Activated CD8-positive, alpha-beta memory T cell treated with anti-CD3 and anti-CD28 coated beads for 36 hours (primary cell): ENCODE data around the gene SLC35E1. TPM values are rescaled to one million over a fixed set of nuclear protein-coding genes. Genes with fewer than 3 reads are reported as not detected.
"Not testable (repeated sequence)": the region's sequence is repeated elsewhere in the genome, so short reads cannot be mapped to it uniquely, and the experiment has no call there.

ENCODE experiments used
- CTCF ChIA-PET: fragments of 350-600 bp; sonication (Branson Sonifier 250); formaldehyde crosslinking; loops from one replicate; lab custom pipeline; 2021; ENCODE audit warnings: antibody characterized with exemption; lab: Charles Lee
- POLR2A ChIA-PET: fragments of 350-600 bp; sonication (Branson Sonifier 250); formaldehyde crosslinking; loops from one replicate; lab custom pipeline; 2021; ENCODE audit warnings: antibody characterized with exemption; lab: Charles Lee
- total RNA-seq, 2 experiments: library from RNA; stranded (reverse); gene quantifications; one replicate each; pipeline ENCODE4 v1.2.3, GENCODE V29; 2021

SLC35E1 gene
- total RNA-seq, 2 experiments from 2014 or later: 54.3 to 56.1 TPM

- CTCF ChIA-PET: no interaction called here
- POLR2A ChIA-PET: no interaction called here
Observed at GRCh38 chr19:16520074-16520973, 51.9 kb downstream of the SLC35E1 start.

- ChIA-PET POLR2A (no interaction called here), CTCF (no interaction called here)
Observed at GRCh38 chr19:16519230-16519687, 53.0 kb downstream of the SLC35E1 start.

DNA sequence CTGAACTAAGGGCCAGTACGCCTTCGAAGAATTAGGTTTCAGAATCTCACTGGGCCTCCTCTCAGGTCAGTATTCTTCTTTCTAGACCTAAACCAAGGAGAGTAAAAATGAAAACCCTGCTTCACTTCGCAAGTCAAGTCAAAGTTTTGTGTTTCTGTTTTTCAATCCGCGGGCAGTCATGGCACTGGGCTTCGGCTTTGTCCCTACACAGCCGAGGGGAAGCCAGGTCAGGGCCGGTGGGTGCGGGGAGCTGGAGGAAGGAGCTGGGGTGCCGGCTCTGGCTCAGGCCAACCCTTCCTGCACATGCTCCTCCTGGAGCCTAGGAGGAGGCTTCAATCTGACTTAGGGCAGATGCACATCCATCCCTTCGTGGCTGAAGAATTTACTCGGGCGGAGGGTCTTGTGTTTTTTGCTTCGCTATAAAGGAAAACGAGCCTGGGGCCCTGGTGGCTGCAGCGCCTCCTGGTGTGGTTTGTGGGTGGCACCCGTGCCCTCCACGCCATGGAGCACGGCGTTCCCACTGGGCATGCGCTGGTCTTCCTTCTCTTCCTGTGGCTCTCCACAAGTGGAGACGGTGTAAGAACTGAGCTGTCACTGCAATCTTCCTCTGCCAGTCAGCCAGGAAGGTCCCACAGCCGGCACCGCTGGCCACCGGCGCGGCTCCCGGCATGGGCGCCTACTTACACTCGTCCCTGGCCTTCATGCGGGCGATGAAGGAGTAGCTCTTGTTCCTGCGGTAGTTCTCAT, 53.6 kb downstream of the SLC35E1 start:
- POLR2A ChIA-PET: no interaction called here
- CTCF ChIA-PET: no interaction called here

DNA sequence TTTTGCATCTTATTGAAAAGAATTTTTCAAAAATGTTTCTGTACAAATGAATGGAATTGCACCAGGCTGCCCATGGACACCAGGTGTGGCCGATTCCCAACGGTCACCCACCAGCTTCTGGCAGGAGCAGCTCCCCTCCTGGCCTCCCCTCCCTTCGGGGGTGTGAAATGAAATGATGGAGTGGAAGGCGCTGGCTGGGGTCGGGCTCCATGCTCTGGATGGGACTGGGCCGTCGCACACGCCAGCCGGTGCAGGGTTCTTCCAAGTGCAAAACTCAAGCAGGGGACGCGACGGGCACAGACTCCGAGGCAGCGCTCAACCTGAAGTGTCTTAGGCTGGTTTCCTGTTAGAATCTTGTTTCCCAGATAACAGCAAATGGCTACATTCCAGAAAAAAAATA, 54.2 kb downstream of the SLC35E1 start:
- POLR2A ChIA-PET: no interaction called here
- CTCF ChIA-PET: no interaction called here

GRCh38 chr19:16516923-16517610, 55.1 kb downstream of the SLC35E1 start:
- ChIA-PET POLR2A (no interaction called here), CTCF (no interaction called here)

DNA sequence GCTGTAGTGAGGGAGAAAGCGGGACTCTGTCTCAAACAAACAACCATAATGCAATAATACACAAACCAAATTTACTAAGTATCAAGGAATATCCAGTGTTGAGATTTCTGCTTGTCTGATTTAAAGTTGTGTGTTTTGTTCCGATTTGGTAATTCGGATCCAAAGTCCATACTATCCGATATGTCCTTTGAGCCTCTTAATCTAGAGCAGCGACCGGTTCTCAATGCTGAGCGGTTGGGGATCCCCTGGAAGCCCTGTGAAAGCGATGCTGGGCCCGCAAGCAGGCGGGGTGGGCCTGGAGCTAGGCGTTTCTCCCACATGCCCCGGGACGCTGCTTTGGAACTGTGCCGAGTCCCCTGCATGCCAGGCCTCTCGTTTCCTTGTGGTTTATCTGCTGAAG, 55.8 kb downstream of the SLC35E1 start:
- POLR2A ChIA-PET: no interaction called here

DNA sequence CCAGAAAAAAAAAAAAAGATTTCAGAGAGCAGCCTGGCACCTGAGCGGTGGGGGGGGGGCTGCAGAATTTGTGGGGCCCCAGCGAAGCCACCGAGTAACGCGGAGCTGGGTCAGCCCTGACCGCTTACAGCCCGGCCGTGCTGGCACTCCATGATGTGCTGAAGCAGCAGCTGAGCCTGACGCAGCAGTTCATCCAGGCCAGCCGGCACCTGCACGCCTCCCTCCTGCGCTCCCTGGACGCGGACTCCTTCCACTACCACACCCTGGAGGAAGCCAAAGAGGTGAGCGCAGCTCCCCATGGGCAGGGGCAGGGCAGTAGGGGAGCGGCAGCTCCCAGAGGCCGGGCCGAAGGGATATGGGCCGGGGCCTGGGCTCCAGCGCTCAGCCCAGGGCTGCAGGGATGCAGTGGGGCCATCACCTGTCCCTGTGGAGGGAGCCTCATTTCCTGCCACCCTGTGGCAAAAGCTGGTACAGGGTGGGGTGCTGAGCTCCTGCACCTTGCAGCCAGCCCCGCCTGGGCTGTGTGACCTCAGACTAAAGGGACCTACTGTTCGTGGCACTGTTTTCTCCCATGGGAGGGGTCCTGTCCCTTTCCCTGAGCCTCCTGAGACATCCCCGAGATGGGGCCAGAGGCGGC, 57.7 kb downstream of the SLC35E1 start:
- CTCF ChIA-PET: no interaction called here
- POLR2A ChIA-PET: no interaction called here

More for the DNA sequence above, 55.8 kb downstream of the SLC35E1 start:
- CTCF ChIA-PET: no interaction called here

DNA sequence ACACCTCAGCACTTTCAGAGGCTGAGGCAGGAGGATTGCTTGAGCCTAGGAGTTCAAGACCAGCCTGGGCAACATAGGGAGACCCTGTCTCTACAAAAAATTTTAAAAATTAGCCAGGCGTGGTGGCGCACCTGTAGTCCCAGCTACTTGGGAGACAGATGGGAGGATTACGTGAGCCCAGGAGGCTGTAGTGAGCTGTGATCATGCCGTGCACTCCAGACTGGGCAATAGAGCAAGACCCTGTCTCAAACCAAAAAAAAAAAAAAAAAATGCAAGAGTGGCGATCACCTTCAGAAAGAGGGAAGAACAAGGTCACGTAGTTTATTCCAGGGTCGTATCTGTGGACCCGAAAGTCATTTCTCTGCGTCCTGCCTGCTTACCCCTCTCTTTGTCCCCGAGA, 59.6 kb downstream of the SLC35E1 start:
- CTCF ChIA-PET, POLR2A ChIA-PET: not testable (repeated sequence)

- POLR2A ChIA-PET: no interaction called here
- CTCF ChIA-PET: no interaction called here
Observed at GRCh38 chr19:16509141-16510061, 62.8 kb downstream of the SLC35E1 start.

DNA sequence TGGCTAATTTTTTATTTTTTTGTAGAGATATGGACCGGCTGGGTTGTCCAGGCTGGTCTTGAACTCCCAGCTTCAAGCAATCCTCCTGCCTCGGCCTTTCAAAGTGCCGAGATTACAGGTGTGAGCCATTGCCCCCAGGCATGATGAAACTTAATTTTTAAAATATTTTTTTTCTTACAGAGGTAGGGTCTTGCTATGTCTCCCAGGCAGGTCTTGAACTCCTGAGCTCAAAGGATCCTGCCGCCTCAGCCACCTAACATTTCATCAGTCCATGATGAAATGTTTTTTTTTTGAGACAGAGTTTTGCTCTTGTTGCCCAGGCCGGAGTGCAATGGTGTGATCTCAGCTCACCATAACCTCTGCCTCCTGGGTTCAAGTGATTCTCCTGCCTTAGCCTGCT, 63.7 kb downstream of the SLC35E1 start:
- POLR2A ChIA-PET: no interaction called here
- CTCF ChIA-PET: no interaction called here

DNA sequence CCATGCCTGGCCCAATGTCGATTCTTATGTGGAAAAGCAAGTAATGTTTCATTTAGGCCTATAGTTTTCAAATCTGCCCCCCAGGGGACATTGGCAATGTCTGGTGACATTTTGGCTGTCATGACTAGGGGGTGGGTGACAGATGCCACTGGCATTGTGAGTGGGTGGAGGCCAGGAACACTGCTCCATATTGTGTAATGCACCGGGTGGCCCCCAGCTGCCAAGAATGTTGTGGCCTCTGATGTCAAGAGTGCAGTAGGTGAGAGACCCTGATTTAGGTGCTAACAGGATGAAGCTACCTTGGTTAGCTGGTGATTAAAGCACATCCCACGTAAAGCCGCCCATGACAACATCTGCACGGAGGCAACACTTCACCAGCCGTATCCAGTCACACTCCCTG, 65.3 kb downstream of the SLC35E1 start:
- POLR2A ChIA-PET: no interaction called here
- CTCF ChIA-PET: no interaction called here

- POLR2A ChIA-PET, CTCF ChIA-PET: not testable (repeated sequence)
Observed at GRCh38 chr19:16506161-16506560, 66.1 kb downstream of the SLC35E1 start.

GRCh38 chr19:16504271-16504670, 67.9 kb downstream of the SLC35E1 start:
- CTCF ChIA-PET: no interaction called here

More at GRCh38 chr19:16504271-16504670, 67.9 kb downstream of the SLC35E1 start:
- POLR2A ChIA-PET: no interaction called here

Other genes starting within 250 kb of the SLC35E1 start
- under 1 TPM; 0.46 to 0.84 TPM for gene KLF2, start 247.6 kb downstream of the SLC35E1 start, total RNA-seq
- gene EPS15L1, start 100.4 kb downstream of the SLC35E1 start, total RNA-seq: 10 to 100 TPM; 28.2 to 32.4 TPM
- gene CALR3, start 76.2 kb downstream of the SLC35E1 start, total RNA-seq: under 1 TPM in 1 of 2 experiments, not detected in 1; 0.21 TPM
- gene C19orf44, start 76.0 kb downstream of the SLC35E1 start, total RNA-seq: 1 to 10 TPM; 5.1 to 5.5 TPM
- 10 to 100 TPM; 73.5 to 75.5 TPM for gene CHERP, start 30.0 kb downstream of the SLC35E1 start, total RNA-seq
- 10 to 100 TPM; 15.3 to 16.6 TPM for gene MED26, start 55.8 kb upstream of the SLC35E1 start, total RNA-seq
- 10 to 100 TPM; 56.1 to 56.3 TPM for gene SMIM7, start 87.7 kb upstream of the SLC35E1 start, total RNA-seq
- gene TMEM38A, start 88.7 kb upstream of the SLC35E1 start, total RNA-seq: under 1 TPM; 0.61 to 0.92 TPM
- not detected for gene NWD1, start 147.4 kb upstream of the SLC35E1 start, total RNA-seq